NB4 (cell line): ENCODE data around the gene RAB40C.

Source experiments
- DNase-seq: peaks from one replicate; pipeline ENCODE4 v3.0.0; 2010; ENCODE audit warnings: low read depth
- H3K4me3 ChIP-seq: one replicate; pipeline ENCODE4 v1.5.1; 2011; ENCODE audit warnings: mild to moderate bottlenecking, low read depth, low read length, moderate library complexity
- MYC ChIP-seq: IDR thresholded peaks from 2 replicates; pipeline ENCODE4 v1.6.1; 2011; ENCODE audit warnings: low read depth, low read length
- POLR2A ChIP-seq: IDR thresholded peaks from 2 replicates; pipeline ENCODE4 v1.6.1; 2011; ENCODE audit warnings: mild to moderate bottlenecking; ENCODE audit not compliant: insufficient read length; ENCODE audit errors: extremely low read depth
- TF ChIP-seq, protein P1 (sequence below): IDR thresholded peaks from 2 replicates; pipeline ENCODE4 v1.6.1; 2011; ENCODE audit warnings: low read depth, low read length
- TF ChIP-seq, protein P2 (sequence below): IDR thresholded peaks from one replicate; pipeline ENCODE4 v1.5.1; 2012; ENCODE audit warnings: low read depth, low read length

Gene RAB40C

DNA sequence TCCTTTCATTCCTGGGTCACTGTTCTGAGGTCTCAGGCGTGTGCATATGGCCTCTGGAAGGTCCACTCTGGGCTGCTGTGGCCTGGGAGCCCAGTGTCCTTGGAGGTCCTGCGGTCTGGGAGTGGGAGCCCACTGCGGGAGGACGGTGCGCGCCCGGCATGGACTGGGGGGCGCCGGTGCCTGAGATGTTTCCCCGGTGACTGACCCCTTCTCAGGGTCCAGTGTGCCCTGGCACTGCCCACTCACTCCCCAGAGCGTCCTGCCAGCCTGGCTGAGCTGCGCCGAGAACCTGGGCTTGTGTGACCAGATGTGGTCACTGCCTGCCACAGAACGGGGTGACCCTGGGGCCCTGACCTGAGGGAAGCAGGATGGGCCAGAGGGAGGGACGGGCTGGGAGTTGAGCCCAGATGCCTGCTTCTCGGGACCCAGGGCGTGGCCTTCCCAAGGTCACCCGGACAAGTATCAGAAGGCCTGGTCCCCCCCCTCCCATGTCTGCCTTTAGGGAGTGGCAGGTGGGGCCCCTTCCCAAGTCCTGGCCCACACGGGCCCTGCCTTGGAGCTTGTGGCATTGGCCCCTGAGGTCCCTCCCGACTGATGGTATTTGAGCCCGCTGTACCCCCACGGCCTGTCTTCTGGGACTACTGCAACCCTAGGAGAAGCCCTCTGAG lies 84.5 kb downstream of the RAB40C start:
- DNase-seq = no peak
- TF ChIP-seq MYC (no peak), POLR2A (no peak)
- TF ChIP-seq, protein P1, sequence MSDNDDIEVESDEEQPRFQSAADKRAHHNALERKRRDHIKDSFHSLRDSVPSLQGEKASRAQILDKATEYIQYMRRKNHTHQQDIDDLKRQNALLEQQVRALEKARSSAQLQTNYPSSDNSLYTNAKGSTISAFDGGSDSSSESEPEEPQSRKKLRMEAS = no peak
- TF ChIP-seq, protein P2, sequence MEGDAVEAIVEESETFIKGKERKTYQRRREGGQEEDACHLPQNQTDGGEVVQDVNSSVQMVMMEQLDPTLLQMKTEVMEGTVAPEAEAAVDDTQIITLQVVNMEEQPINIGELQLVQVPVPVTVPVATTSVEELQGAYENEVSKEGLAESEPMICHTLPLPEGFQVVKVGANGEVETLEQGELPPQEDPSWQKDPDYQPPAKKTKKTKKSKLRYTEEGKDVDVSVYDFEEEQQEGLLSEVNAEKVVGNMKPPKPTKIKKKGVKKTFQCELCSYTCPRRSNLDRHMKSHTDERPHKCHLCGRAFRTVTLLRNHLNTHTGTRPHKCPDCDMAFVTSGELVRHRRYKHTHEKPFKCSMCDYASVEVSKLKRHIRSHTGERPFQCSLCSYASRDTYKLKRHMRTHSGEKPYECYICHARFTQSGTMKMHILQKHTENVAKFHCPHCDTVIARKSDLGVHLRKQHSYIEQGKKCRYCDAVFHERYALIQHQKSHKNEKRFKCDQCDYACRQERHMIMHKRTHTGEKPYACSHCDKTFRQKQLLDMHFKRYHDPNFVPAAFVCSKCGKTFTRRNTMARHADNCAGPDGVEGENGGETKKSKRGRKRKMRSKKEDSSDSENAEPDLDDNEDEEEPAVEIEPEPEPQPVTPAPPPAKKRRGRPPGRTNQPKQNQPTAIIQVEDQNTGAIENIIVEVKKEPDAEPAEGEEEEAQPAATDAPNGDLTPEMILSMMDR = no peak
- H3K4me3 ChIP-seq = no peak overlapping the region

DNA sequence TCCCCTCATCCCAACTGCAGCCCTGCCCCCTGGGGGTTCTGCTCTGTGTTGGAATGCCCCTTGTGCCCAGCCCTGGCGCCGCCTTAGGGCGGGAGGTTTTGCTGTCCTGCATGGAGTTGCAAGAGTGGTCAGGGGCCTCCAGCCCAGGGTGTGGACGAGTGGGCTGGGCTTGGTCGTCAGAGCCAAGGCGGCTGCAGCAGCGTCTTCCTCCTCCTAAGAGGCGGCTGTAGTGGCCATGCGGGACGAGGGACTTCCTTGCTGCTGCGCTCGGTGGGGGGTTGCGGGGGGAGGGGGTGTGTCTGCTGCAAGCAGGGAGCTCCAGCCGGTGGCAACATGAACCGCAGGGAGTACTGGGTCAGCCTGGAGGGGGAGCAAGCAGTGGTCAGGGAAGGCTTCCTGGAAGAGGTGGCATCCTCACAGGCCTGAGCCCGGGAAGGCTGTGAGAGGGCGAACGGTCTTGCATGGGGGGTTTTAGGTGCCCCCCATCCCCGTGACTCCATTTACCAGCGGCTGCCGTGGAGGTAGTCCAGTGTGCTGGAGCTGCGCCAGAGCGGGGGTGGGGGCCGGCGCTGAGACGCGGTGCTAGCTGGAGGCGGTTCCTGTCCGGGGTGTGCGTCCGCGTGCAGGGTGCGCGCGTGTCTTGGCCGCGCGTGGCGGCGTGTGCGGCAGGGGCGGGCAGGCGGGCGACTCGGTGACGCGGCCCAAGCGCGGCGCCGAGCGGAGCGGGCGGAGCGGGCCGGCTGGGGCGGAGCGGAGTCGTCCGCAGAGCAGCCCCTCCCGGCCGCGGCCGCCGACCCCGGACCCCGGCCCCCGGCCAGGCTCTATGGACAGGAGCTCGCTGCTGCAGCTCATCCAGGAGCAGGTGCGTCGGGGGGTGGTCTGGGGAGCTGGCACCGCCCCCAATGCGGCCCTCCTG lies 85.4 kb downstream of the RAB40C start, which contains the start of gene RHBDL1:
Gene RHBDL1, plus strand, starts transcription at position 704 of the 916 bp plus-strand sequence. Its CDS starts 120 bp downstream, at position 824.
- DNase-seq = peak; percentile 49
- no peak within 1 kb of the TSS for H3K4me3 ChIP-seq

DNA sequence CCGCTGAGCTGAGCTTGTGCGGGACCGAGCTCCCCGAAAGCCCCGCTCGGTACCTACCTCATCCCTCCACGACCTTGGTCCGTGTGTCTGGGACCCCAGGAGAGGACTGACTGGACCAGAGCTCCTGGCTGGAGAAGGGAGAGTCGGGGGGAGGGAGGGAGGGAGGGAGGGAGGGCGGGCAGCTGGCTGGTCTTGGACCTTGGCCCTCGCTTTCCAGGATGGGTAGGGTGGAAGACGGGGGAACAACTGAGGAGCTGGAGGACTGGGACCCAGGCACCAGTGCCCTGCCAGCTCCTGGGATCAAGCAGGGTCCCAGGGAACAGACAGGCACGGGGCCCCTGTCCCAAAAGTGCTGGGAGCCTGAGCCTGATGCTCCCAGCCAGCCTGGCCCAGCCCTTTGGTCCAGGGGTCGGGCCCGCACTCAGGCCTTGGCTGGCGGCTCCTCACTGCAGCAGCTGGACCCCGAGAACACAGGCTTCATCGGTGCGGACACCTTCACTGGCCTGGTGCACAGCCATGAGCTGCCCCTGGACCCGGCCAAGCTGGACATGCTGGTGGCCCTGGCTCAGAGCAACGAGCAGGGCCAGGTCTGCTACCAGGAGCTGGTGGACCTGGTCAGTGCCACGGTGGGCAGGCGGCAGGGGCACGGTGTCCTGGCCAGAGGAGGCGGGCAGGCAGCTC lies 86.2 kb downstream of the RAB40C start:
- DNase-seq = no peak
- H3K4me3 ChIP-seq = no peak overlapping the region
- TF ChIP-seq MYC = no peak
- TF ChIP-seq, protein P2 = no peak
- TF ChIP-seq POLR2A = no peak
- TF ChIP-seq, protein P1 = no peak

More for the DNA sequence above, 85.4 kb downstream of the RAB40C start, which contains the start of gene RHBDL1:
- TF ChIP-seq, protein P1 = no peak
- TF ChIP-seq, protein P2 = no peak
- no peak for TF ChIP-seq MYC
- TF ChIP-seq POLR2A = no peak

DNA sequence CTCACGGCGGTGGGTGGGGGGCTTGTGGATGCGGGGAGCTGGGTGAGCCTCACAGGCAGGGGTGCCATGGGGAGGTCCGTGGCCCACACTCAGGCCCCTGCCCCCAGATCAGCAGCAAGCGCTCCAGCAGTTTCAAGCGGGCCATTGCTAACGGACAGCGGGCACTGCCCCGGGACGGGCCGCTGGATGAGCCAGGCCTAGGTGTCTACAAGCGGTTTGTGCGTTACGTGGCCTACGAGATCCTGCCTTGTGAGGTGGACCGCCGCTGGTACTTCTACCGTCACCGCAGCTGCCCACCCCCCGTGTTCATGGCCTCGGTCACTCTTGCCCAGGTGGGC lies 86.7 kb downstream of the RAB40C start:
- no peak for DNase-seq
- TF ChIP-seq, protein P1 = no peak
- TF ChIP-seq POLR2A (no peak), MYC (no peak)
- TF ChIP-seq, protein P2 = no peak
- no peak overlapping the region for H3K4me3 ChIP-seq

DNA sequence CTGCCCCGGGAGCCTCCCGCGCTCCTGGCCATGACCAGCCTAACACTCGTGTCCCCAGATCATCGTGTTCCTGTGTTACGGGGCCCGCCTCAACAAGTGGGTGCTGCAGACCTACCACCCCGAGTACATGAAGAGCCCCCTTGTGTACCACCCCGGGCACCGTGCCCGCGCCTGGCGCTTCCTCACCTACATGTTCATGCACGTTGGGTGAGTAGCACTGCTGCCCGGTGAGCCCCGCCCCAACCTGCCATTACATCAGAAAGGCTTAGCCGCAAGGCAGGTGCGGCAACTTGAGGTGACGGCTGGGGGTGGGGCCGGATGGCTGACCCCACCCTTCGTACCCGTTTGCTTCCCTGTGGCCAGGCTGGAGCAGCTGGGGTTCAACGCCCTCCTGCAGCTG lies 87.0 kb downstream of the RAB40C start:
- H3K4me3 ChIP-seq = no peak overlapping the region
- no peak for DNase-seq
- no peak for TF ChIP-seq POLR2A
- TF ChIP-seq, protein P2 = no peak
- TF ChIP-seq, protein P1 = no peak
- TF ChIP-seq MYC = no peak
